H1 (cell line): ENCODE data around the gene MEGF9. TPM values are rescaled to one million over a fixed set of nuclear protein-coding genes. Genes with fewer than 3 reads are reported as not detected.

Experiments
- CBX8 ChIP-seq: fragments of 300-800, 300-1000 bp; sonication (generic); IDR thresholded peaks from 2 replicates; pipeline ENCODE4 v1.7.1; 2016; ENCODE audit warnings: low read depth, low read length, borderline replicate concordance
- CHD1 ChIP-seq: IDR thresholded peaks from 2 replicates; pipeline ENCODE4 v1.6.1; 2012; ENCODE audit warnings: low read depth, low read length, improper control_type of control experiment
- CTBP2 ChIP-seq: IDR thresholded peaks from 2 replicates; pipeline ENCODE4 v1.7.0; 2011; ENCODE audit warnings: borderline replicate concordance, mild to moderate bottlenecking, moderate library complexity, mixed read lengths, low read length; ENCODE audit not compliant: insufficient read depth, insufficient read length
- EZH2 ChIP-seq: fragments of 200-600 bp; sonication (generic); IDR thresholded peaks from 2 replicates; pipeline ENCODE4 v1.7.1; 2012; ENCODE audit warnings: low read depth, mild to moderate bottlenecking, moderate library complexity, low read length, inconsistent platforms; ENCODE audit not compliant: severe bottlenecking
- HDAC2 ChIP-seq, 2 experiments: fragments of 300-600 bp in 1 of 2; sonication (generic) in 1 of 2; IDR thresholded peaks; 2 replicates each; pipeline ENCODE4 v1.6.1; 2011 to 2012; ENCODE audit warnings: low read depth in 2 of 2, low read length in 2 of 2, mild to moderate bottlenecking in 2 of 2, moderate library complexity in 2 of 2, borderline replicate concordance in 1 of 2, inconsistent platforms in 1 of 2
- KDM1A ChIP-seq: fragments of 200-600, 300-600 bp; sonication (generic); IDR thresholded peaks from 2 replicates; pipeline ENCODE4 v1.7.1; 2016; ENCODE audit warnings: mild to moderate bottlenecking, low read length, borderline replicate concordance
- polyA plus RNA-seq, 7 experiments: library from polyadenylated mRNA; depleted of rRNA in 3 of 7; stranded (reverse) in 5 of 7; unstranded in 2 of 7; fragments of >200 nt in 5 of 7; fragments of 200-250 nt in 2 of 7; gene quantifications; 1 replicate in 5 of 7; 2 replicates in 1 of 7; 4 replicates in 1 of 7; pipeline versions ENCODE4 v1.2.1 to v1.2.3, GENCODE V29; 2011 to 2013; ENCODE audit warnings: missing spikeins in 2 of 7, mixed read lengths in 2 of 7
- total RNA-seq: library from RNA; stranded (reverse); fragmentation: NEBNext Ultra II Directional; extraction: Animal tissue kit (Norgen Biotek cat#: 25700); gene quantifications from 2 replicates; pipeline ENCODE4 v1.2.1, GENCODE V29; 2021
- TF ChIP-seq, protein P1 (sequence below), 3 experiments: IDR thresholded peaks; 1 replicate in 2 of 3; 2 replicates in 1 of 3; pipeline versions ENCODE4 v1.5.1 to v1.6.1; 2011; ENCODE audit warnings: low read length in 3 of 3, mild to moderate bottlenecking in 3 of 3, inconsistent platforms in 2 of 3, low read depth in 1 of 3, moderate library complexity in 1 of 3; ENCODE audit not compliant: insufficient read depth in 1 of 3; ENCODE audit errors: control extremely low read depth in 1 of 3

The MEGF9 gene
- total and polyA plus RNA-seq, 2 of the 8 experiments (the other 6 are each of a cell fraction or from before 2014, with no cell fraction given), result 0.45 to 1.8 TPM

- TF ChIP-seq, protein P1, sequence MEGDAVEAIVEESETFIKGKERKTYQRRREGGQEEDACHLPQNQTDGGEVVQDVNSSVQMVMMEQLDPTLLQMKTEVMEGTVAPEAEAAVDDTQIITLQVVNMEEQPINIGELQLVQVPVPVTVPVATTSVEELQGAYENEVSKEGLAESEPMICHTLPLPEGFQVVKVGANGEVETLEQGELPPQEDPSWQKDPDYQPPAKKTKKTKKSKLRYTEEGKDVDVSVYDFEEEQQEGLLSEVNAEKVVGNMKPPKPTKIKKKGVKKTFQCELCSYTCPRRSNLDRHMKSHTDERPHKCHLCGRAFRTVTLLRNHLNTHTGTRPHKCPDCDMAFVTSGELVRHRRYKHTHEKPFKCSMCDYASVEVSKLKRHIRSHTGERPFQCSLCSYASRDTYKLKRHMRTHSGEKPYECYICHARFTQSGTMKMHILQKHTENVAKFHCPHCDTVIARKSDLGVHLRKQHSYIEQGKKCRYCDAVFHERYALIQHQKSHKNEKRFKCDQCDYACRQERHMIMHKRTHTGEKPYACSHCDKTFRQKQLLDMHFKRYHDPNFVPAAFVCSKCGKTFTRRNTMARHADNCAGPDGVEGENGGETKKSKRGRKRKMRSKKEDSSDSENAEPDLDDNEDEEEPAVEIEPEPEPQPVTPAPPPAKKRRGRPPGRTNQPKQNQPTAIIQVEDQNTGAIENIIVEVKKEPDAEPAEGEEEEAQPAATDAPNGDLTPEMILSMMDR (IDR thresholded peaks at IDR 0.05; ENCODE audit: control extremely low read depth in 1 of 3, insufficient read depth in 1 of 3, low read depth in 1 of 3, low read length in 3 of 3), result no peak
- TF ChIP-seq KDM1A, result no peak
- no peak for TF ChIP-seq HDAC2 (IDR thresholded peaks at IDR 0.05; ENCODE audit: borderline replicate concordance in 1 of 2, low read depth in 2 of 2, low read length in 2 of 2)
- no peak for TF ChIP-seq EZH2
- no peak for TF ChIP-seq CTBP2
- TF ChIP-seq CHD1, result no peak
- TF ChIP-seq CBX8, result no peak
Measured at GRCh38 chr9:120653762-120654161, 60.5 kb downstream of the MEGF9 start (continued).
